ENCODE results near the gene NTRK3. TPM values are rescaled to one million over a fixed set of nuclear protein-coding genes. Genes with fewer than 3 reads are reported as not detected.

The NTRK3 gene
- total RNA-seq, 2 experiments from 2014 or later = not detected

DNA sequence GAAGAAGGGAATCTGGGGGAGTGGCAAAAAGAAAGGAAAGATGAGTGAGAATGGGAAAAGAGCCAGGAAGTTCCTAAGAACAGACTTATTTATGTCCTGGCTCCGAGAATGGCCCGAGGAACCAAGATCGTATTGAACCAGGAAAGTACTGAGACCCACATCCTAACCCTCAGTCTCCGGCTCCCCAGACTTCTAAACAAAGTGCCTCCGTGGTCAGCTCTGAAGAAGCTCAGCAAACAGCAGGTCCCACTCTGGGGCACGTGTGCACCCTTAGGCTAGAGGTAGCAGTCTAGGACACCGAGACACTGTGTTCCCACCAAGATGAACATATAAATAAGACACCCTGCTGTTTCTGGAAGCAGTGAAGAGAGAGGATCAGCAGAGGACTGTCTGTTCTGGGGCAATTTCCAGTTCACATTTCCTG, 307.4 kb downstream of the NTRK3 start:
- ChIA-PET POLR2A (interaction anchor here (1.2 kb wide), 1 partner anchor 13 kb away, joined by 3 read pairs; no protein-coding TSS in a partner anchor), CTCF (no interaction called here)
- intact Hi-C loops (cut with micrococcal nuclease) = no loop called here
- DNase-seq = no peak
- Mint-ChIP-seq H3K36me3 (ENCODE audit: low read depth) (no peaks in the 10 kb centered on the region), H3K4me1 (ENCODE audit: low read depth) (no peaks in the 10 kb centered on the region), H3K27ac (no peak overlapping the region), H3K9me3 (no peaks in the 10 kb centered on the region), H3K4me3 (no peak overlapping the region), H3K27me3 (peaks cover 4% of the 10 kb centered on the region)
- ATAC-seq = no peak
- TF ChIP-seq, protein P1, sequence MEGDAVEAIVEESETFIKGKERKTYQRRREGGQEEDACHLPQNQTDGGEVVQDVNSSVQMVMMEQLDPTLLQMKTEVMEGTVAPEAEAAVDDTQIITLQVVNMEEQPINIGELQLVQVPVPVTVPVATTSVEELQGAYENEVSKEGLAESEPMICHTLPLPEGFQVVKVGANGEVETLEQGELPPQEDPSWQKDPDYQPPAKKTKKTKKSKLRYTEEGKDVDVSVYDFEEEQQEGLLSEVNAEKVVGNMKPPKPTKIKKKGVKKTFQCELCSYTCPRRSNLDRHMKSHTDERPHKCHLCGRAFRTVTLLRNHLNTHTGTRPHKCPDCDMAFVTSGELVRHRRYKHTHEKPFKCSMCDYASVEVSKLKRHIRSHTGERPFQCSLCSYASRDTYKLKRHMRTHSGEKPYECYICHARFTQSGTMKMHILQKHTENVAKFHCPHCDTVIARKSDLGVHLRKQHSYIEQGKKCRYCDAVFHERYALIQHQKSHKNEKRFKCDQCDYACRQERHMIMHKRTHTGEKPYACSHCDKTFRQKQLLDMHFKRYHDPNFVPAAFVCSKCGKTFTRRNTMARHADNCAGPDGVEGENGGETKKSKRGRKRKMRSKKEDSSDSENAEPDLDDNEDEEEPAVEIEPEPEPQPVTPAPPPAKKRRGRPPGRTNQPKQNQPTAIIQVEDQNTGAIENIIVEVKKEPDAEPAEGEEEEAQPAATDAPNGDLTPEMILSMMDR (IDR thresholded peaks at IDR 0.05) = no peak

DNA sequence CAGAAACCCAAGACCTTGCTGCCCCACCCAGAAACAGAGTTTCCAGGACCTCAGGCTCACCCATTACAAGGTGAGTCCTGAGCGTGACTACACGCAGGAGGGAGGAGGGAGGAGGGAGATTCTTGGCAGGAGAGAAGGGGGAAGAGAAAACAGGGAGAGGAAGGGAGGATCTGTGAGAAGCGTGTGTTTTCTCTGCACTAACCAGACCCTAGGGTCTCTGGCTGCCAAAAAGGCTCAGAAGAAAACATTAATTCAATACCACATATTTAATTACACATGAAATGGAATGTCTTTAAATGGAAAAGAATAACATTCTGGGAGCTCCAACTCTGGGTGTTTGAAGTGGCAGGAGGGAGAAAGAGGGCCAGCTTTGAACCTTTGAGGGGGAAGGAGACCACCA, 309.0 kb downstream of the NTRK3 start:
- Mint-ChIP-seq H3K27me3 (peaks cover 4% of the 10 kb centered on the region), H3K9me3 (no peaks in the 10 kb centered on the region), H3K36me3 (ENCODE audit: low read depth) (no peaks in the 10 kb centered on the region), H3K27ac (no peak overlapping the region), H3K4me3 (no peak overlapping the region), H3K4me1 (ENCODE audit: low read depth) (no peaks in the 10 kb centered on the region)
- no peak for DNase-seq
- POLR2A ChIA-PET = no interaction called here
- CTCF ChIA-PET = no interaction called here
- TF ChIP-seq, protein P1 (IDR thresholded peaks at IDR 0.05) = no peak
- ATAC-seq = no peak
- intact Hi-C loops (cut with micrococcal nuclease) = no loop called here

DNA sequence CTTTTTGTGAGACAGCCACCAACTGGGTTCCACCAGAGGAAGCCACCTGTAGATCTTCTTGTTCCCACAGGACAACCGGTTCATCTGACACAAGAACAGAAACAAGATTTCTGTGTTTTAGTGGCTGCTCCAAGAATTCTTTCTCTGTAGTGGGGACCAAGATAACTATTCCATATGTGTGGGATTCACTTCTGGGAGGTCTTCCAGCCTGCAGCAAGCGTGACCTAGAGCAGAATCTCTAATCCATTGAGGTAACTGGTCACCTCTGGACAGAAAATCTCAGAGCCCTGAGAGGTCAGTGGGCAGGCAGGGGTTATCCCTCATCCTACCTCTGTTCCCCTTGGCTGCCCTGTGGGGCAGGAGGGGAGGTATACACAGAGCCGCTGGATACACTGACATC, 311.3 kb downstream of the NTRK3 start:
- H3K27ac Mint-ChIP-seq = no peak overlapping the region
- no peak overlapping the region for H3K4me3 Mint-ChIP-seq
- DNase-seq (no peak), ATAC-seq (no peak)
- CTCF ChIA-PET = no interaction called here
- H3K4me1 Mint-ChIP-seq (ENCODE audit: low read depth) = no peaks in the 10 kb centered on the region
- H3K27me3 Mint-ChIP-seq = peaks cover 4% of the 10 kb centered on the region
- TF ChIP-seq, protein P1 (IDR thresholded peaks at IDR 0.05) = no peak
- intact Hi-C loops (cut with micrococcal nuclease) = no loop called here
- no peaks in the 10 kb centered on the region for H3K9me3 Mint-ChIP-seq
- H3K36me3 Mint-ChIP-seq (ENCODE audit: low read depth) = no peaks in the 10 kb centered on the region
- POLR2A ChIA-PET = no interaction called here

DNA sequence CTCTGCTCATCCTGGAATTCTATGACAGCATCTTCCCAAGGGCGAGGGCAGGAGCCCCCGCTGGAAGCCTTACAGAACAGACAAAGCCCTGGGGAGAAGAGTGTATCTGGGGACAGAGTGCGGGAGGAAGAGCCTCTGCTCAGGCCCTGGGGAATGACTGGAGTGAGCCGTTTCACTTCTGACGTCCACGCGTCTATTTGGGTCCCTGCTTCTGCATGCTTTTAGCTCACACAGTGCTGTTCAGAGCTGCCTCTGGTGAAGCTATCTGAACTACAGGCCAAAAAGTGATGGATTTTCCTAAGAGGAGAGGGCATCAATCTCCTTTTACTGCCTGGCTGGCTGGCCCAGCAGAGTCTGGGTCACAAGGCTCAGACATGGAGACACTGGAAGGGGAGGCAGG, 311.8 kb downstream of the NTRK3 start:
- Mint-ChIP-seq H3K4me3 (no peak overlapping the region), H3K27ac (no peak overlapping the region), H3K36me3 (ENCODE audit: low read depth) (no peaks in the 10 kb centered on the region), H3K4me1 (ENCODE audit: low read depth) (no peaks in the 10 kb centered on the region), H3K9me3 (no peaks in the 10 kb centered on the region), H3K27me3 (peaks cover 4% of the 10 kb centered on the region)
- ATAC-seq (no peak), DNase-seq (no peak)
- ChIA-PET POLR2A (no interaction called here), CTCF (no interaction called here)
- intact Hi-C loops (cut with micrococcal nuclease) = no loop called here
- TF ChIP-seq, protein P1 (IDR thresholded peaks at IDR 0.05) = no peak

DNA sequence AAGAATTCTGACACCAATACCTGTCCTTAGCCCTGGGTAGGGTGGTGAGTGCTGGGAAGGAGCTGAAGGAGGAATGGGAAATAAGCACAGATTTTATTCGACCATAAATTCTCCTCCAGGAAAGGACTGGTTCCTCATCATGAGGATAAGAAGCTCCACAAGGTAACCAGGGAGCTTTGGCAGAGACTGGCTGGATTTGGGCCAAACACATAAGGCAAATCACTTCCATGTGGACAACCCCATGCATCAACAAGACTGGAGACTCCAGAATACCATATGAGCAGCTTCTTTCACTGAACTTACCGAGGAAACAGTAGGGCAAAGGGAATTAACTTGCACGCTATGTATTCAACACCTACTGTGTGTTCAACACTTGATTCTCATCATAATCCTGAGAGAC, 312.5 kb downstream of the NTRK3 start:
- no peaks in the 10 kb centered on the region for H3K4me1 Mint-ChIP-seq (ENCODE audit: low read depth)
- TF ChIP-seq, protein P1 (IDR thresholded peaks at IDR 0.05) = no peak
- intact Hi-C loops (cut with micrococcal nuclease) = no loop called here
- ATAC-seq = no peak
- ChIA-PET POLR2A (no interaction called here), CTCF (no interaction called here)
- peaks cover 4% of the 10 kb centered on the region for H3K27me3 Mint-ChIP-seq
- no peaks in the 10 kb centered on the region for H3K9me3 Mint-ChIP-seq
- no peaks in the 10 kb centered on the region for H3K36me3 Mint-ChIP-seq (ENCODE audit: low read depth)
- no peak overlapping the region for H3K27ac Mint-ChIP-seq
- no peak overlapping the region for H3K4me3 Mint-ChIP-seq
- no peak for DNase-seq
